NCI-H345 (cell line): ENCODE measurements around the gene LRRC40.
A peak's percentile ranks its signal among the peaks of the same experiment; 100 is the strongest.
"Not testable (repeated sequence)": the region's sequence is repeated elsewhere in the genome, so short reads cannot be mapped to it uniquely, and the experiment has no call there.

Experiments
- DNase-seq: peaks from one replicate; lab custom pipeline; 2025; lab: John Stamatoyannopoulos, UW

Gene LRRC40

DNA sequence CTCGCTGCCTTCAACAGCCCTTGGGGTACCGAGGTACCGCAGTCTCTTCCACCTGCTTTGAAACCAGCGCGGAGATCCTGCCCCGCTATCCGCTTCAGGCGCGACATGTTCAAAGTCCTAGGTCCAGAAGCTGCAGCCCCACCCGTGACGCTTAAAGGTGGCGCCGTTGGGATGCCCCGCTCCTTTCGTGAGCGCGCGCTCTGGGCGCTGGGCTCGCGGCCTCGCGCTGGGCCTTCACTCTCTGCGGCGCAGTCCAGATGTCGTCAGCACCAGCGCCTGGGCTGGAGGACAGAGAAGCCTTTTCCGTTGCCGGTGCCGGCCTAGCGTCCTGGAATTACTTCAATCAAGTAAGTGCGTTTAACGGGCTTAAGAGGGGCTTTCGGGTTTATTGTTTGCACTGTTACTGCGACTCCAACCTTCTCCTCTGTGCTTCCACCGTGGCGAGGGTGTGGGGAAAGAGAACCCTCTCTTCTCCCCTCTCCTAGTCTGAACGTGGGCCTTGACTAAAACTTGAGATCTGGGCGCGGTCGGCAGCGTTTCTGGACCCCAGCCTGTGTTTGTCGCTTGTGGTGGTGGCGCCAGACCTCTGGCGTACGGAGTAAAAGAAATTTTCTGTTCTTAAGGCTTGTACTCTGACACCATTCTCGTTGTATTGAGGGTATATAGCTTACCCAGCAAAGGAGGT is at the start of gene LRRC40:
TSS of gene LRRC40 (minus strand) at position 146 of the 685 bp plus-strand sequence. CDS start at position 107, 39 bp downstream.
- DNase-seq = peak; percentile 94

DNA sequence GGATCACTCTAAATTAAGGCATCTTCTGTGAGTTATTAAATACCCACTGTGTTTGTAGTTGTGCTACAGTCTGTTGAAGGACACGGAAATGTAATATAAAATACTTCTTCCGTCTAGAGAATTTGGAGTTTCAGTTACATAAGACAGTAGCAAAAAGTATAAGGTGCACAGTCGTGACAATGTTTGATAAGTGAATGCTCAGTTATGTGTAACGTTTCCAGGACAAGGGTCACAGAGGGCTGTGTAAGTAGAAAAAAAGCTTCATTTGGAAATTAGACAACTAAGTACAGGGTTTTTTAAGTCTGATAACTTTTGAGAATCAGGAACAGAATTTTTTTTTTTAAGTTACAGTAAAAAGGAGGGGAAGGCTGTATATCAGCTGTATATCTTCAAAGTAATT is 43.4 kb upstream of the LRRC40 start:
- DNase-seq = no peak

DNA sequence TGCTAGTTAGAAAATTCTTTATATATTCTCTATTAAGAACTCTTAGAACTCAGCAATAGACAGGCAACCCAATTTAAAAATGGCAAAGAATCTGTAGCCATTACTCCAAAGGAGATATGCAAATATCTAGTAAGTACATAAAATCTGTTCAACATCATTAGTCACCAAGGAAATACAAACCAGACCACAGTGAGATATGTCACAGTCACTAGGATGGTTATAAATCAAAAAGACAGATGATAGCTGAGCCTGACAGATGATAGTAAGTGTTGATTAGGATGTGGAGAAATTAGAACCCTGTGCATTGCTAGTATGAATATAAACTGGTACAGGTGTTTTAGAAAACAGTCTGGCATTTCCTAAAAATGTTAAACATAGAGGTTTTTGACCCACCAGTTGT is 42.4 kb upstream of the LRRC40 start:
- no peak for DNase-seq

DNA sequence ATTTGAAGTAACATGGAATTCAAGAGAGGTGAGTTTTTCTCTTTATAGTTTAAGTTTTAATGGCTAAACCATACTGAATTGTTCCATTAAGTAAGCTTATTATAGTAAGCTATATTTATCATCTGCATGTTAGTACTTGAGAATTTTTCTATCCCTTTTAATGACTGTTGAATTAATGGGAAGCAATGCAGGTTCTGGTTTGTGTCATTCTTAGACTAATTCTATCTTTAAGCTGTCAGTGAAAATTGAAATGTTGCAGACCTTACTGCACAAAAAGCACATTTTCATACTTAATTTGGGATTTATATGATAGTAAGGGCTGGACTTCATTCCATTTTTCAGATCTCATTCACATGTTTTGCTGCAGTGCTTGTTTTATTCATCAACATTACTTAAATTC is 41.7 kb upstream of the LRRC40 start:
- DNase-seq = no peak

DNA sequence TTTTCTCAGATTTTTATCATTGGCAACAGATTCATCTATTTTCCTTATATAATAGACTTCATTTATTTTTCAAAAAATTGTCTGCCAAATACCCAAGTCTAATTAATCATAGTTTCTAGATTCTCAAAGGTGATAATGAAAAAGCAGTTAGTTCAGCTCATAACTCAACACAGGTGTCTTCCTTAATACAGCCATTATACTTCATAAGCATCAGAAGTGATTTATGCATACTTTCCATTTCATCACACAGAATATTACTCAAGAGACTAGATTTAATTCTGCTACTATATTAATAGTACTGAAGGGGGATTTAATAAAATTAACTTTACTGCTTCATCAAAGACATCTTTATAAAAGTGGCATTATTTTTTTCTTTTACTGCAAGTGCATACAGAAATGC is 34.6 kb upstream of the LRRC40 start:
- DNase-seq = no peak

DNA sequence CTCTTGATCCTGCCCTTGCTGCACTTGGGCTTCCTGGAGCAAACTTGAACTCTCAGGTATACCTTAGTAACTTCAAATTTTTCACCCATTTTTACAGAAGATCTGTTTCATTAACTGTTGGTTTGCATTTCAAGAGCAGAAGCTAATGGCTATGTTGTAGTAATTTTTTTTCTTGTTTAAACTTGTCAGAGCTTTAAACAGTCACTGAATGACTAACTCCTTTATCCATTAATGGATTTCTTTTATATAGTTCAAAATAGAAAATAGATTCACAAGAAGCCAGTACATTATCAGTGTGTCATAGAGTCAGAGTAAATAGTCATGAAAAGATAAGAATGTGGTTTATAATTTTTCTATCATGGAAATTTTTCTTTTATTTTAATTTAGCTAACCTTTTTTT is 29.4 kb upstream of the LRRC40 start:
- DNase-seq = no peak

DNA sequence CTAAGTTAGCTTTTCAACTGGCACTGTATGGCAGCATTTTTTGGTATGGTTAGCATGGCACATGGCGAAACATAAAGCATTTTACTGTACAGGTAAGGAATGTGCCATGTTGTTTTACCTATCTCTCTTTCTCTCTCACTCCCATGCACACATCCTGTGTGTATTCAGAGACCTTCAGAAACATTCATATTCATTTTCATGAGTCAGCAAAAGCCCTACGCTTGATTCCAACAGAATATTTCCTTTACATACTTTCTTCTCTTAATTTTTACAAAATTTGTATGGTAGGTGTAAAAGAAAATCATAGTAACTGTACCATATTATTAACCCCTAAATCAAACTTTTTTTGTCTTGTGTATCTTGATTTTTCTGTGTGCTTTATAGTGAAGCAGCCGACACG is 26.1 kb upstream of the LRRC40 start:
- no peak for DNase-seq

DNA sequence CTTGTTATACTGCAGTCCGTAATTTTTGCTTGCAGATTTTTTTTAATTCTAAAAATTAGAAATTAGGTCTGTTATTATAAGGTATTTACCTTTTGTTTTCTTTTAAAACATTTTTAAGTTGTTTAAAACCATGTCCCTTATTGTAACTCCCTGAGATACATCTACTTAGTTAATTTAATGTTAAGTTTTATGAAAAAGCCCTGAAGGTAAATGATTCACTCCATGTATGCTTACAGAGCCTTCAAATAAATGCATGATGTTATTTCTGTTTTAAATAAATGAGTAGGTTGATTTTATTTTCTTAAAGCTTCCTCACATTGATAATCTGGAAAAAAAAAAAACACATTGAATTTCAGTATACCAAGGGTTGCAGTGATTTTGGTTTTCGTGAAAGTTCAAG is 23.3 kb upstream of the LRRC40 start:
- no peak for DNase-seq

DNA sequence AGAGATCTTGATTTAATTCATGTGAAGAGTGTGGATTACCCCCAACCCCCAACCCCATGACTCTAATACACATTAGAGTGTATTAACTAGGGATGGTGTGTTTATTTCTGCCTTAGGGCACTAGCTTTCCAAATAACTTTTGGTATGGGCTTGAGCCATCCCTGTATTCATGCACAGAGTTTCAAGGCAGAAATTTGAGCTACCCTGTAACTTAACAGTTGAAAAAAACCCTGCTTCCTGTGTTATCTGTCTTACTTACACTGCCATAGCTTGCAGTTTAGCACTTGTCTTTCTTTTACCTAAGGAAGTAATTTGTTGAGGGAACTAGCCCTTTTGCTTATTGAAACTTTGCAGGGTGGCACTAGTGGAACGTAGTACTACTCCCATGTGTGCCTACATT is 22.1 kb upstream of the LRRC40 start:
- no peak for DNase-seq

DNA sequence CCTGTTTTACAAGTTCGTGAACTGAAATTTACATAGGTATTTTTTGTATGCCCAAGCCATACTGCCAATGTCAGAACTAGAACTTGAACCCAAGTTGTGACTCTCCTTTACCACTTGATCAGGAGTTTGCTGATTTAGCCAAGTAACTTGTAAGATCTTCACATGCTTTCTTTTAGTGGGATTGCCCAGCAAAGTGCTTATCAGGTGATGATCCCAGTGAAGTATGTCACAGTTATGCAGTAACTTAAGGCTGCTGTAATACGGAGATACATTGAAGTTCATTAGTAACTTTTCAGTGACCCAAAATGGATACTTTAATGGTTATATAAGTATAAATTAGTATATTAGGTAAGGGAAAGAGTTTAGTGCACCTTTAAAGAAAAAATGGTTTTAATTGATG is 19.6 kb upstream of the LRRC40 start:
- no peak for DNase-seq

DNA sequence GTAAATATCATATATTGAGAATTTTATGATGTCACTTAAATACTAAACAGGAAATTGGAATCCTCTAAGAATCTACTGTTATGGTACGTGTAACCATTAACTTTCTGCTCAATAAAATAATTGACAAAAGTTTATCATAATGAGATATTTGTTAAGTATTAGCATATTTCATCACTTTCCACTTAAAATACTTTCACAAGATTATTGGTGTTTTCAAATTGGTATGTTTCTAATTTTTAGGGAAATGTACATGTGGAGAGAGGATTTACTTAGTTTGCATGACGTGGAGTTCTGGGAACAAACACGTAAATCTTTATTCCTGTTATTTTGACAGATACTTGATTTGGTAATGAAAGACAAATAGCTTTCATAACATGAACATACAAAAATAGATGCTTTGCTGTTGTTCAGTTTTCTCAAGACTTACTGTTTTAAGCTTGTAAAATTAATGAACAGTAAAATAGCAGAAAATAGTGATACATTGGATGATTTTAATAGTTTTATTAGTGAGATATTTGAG is 17.4 kb upstream of the LRRC40 start:
- DNase-seq = no peak

DNA sequence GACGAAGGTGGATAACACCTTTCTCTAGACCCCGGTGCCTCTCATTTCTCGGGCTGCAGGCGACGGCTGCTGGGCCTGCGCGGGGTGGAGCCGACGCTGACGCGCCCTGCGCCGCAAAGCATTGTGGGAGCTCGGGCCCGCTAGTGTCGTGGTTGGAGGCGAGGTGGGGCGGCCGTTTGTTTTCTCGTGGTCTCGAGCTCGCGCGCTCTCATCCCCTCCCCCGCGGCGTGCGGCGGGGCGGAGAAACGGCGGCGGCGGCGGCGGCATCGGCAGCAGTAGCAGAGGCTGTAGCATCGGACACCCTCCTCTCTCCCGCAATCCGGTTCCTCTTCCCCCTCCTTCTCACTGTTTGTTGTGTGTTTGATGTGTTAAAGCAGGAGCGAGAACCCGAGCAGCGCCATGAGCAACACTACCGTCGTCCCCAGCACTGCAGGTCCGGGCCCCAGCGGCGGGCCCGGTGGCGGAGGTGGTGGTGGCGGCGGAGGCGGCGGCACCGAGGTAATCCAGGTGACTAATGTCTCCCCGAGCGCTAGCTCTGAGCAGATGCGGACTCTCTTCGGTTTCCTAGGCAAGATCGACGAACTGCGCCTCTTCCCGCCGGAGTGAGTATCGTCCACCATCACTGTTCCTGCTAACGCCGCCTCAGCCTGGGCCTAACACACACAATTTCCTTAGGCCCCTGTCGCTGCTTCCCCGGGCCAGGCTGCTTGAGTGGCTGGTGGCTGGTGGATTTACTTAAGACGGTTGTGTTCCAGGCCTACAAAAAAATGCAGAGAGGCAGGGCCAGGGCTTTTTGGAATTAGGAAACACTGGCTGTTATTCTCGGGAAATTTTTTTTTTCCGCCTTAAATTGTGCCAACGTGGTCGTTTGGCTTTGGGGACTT is 16.1 kb upstream of the LRRC40 start, which contains the start of gene SRSF11:
TSS of gene SRSF11 (plus strand) at position 143 of the 884 bp plus-strand sequence. CDS start at position 400, 257 bp downstream.
- DNase-seq = peak; percentile 96

DNA sequence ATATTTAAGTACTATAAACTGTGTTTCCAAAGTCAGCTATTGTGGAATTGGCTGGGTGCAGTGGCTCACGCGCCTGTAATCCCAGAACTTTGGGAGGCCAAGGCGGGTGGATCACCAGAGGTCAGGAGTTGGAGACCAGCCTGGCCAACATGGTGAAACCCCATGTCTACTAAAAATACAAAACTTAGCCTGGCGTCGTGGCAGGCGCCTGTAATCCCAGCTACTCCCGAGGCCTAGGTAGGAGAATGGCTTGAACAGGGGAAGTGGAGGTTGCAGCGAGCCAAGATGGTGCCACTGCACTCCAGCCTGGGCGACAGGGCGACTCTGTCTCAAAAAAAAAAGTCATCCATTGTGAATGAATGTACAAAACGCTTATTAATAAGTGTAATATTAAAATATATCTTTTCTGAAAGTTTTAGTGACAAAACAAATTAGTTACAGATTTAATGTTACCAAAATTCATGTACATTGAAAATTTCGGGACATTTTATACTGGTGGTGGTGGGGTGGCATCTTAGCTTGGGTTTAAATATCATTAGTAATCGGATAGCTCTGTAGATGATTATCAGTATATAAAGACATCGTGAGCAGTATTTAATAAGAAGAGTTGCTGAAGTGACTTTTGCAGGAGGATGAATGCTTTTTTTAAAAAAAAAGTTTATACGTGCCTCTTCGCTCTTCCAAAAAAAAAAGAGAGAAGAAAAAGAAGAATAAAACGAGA is 15.3 kb upstream of the LRRC40 start:
- DNase-seq = no peak

DNA sequence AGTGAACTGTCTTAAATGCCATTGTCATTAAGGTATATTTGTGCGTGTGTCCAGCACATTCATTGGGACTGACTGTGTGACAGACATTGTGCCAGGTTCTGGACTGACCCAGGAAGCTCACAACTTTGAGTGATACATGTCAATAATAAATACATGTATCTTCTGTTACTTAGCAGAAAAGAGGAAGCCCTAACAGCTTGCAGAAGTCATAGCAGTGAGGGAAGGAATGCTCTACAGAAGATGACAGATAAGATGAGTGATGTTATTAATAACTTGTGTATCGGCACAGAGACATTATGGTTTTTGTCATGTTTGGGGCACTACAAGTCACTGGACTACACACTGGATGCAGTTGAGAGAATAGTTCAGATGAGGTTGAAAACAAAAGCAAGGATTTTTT is 14.6 kb upstream of the LRRC40 start:
- DNase-seq = no peak

DNA sequence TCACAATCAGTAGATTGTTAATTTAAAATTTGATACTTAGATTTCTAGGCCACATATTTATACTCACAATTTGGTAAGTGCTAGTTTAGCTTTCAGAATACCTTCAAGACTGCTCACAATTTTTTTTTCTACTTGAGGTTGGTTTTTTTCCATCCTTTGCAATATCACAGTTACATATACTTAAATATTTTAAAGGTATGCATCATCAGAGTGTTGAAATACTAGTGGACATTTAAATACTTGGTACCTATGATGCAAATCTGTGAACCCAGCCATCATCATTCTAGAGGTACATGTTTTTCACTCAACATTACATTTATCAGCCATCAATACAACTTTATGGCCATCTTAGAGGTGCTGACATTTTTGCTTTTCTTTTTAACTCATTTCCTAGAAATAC is 6.2 kb upstream of the LRRC40 start:
- no peak for DNase-seq

DNA sequence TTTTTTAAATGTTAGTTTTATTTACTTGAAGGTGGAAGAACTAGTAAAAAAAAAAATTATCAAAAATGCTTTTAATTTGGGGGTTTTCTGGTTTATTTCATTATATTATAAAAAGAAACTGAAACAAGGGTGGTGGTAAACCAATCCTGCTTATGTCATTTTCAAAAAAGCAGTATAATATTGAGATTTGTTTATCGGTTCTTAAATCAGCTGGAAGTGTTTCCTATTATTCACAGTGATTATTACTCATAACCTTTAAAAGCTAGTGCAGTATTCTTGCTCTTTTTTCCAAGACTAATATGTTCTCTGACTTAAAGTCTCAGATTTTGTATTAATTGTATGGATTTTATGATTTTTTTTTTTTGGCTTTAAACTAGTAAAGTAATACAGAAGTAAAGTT is 5.4 kb upstream of the LRRC40 start:
- no peak for DNase-seq

DNA sequence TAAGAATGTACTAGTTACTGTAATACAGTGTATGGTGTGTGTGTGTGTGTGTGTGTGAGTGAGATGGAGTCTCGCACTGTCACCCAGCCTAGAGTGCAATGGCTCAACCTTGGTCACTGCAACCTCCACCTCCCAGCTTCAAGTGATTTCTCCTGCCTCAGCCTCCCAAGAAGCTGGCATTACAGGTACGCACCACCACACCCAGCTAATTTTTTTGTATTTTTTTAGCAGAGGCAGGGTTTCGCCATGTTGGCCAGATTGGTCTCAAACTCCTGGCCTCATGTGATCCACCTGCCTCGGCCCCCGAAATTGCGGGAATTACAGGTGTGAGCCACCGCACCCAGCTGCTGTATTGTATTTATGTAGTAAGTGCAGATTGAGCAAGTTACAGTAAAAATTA is 2.9 kb upstream of the LRRC40 start:
- DNase-seq = no peak

DNA sequence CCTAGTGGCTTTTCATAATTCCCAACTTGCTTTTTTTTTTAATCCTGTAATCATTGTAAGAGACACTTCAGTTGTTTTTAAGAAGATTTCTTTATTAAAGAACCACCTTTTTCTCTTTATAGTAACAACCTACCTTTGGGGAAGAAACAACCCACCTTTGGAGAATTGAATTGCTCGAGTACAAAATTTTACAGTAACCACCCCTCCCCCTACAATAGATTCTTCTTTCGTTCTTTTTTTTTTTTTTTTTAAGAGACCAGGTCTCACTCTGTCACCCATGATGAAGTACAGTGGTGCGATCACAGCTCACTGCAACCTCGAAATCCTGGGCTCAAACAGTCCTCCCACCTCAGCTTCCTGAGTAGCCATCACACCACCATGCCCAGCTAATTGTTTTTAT is 2.1 kb upstream of the LRRC40 start:
- DNase-seq = no peak

DNA sequence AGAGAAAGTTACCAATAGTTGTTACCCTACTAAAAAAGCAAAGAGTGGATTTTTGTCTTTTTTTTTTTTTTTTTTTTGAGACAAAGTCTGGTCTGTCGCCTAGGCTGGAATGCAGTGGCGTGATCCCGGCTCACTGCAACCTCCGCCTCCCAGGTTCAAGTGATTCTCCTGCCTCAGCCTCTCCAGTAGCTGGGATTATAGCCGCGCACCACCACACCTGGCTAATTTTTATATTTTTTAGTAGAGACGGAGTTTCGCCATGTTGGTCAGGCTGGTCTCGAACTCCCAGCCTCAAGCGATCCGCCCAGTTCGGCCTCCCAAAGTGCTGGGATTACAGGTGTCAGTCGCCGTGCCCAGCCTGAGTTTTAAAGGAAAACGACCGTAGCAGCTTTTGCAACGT is 1.5 kb upstream of the LRRC40 start:
- DNase-seq = not testable (repeated sequence)

DNA sequence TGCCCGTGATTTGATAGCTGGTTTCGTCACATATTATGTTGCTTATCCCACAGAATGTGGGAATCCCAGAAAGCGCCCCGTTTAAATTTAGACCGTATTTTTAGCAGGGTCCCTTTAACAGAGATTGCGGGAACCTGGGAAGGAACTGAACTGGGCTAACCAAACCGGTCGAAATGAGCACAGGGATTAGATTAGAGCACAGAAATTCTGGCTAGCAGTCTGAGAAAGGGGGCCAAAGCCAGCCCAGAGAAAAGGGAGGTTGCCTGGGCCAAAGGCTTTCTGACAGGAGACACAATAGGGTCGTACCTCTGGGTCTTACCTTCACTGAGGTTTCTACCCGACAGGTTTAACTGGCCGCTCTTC is 327 bp downstream of the LRRC40 start:
- no peak for DNase-seq

DNA sequence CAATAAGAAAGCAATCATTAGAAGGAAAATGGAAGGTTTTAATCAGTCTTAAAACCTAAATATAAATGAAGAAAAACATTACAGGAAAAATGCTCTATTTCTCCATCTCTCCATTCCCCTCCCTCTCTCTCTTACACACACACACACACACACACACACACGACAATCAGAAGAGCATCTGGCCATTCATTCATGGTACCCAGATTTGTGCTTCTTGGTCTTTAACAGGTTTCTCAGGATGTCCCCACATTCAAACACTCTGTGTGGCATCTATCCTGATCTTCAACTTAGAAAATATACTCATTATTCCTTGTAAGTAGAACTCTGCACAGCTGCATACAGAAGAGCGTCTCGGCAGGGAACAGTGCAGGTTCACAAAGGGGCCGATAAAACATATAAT is 779 bp downstream of the LRRC40 start:
- DNase-seq = no peak

DNA sequence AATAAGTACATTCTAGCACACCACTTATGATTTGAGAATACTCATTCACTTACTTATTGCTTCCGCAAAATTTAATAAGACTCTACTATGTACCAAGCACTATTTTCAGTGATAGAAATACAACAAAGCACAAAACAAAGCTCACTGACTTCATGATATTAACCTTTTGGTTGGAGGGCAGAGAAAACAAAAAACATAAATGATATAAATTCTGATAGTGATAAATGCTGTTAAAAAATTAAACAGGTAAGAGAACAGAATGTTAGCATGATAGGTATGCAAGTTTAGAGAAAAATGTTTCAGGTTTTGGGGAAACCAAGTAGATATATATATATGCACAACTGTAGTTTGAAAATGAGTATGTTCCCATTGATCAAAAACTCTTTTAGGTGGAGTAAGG is 1.2 kb downstream of the LRRC40 start:
- no peak for DNase-seq
